Esophagus squamous epithelium (tissue), 5 donors: Measurements from ENCODE around the gene COL6A3. TPM values are rescaled to one million over a fixed set of nuclear protein-coding genes. Genes with fewer than 3 reads are reported as not detected.
"Not testable (repeated sequence)": the region's sequence is repeated elsewhere in the genome, so short reads cannot be mapped to it uniquely, and the experiment has no call there.

ENCODE experiments used
- DNase-seq: peaks from one replicate; lab custom pipeline; 2025; lab: John Stamatoyannopoulos, UW
- H3K27ac ChIP-seq, 4 donors: fragments of 200-600 bp; sonication (generic); one replicate each; pipeline ENCODE4 v1.5.1; 2016 to 2019; ENCODE audit warnings: mild to moderate bottlenecking in 1 of 4
- H3K27me3 ChIP-seq, 4 donors: fragments of 200-600 bp; sonication (generic); 1 replicate in 3 of 4; 2 replicates in 1 of 4; pipeline versions ENCODE4 v1.5.1 to v1.6.0; 2017 to 2021; ENCODE audit warnings: antibody characterized with exemption in 1 of 4
- H3K36me3 ChIP-seq, 3 donors: fragments of 200-600 bp; sonication (generic); one replicate each; pipeline ENCODE4 v1.5.1; 2016 to 2019
- H3K4me1 ChIP-seq, 3 donors: fragments of 200-600 bp; sonication (generic); one replicate each; pipeline ENCODE4 v1.5.1; 2017 to 2019
- H3K4me3 ChIP-seq, 4 donors: fragments of 200-600 bp; sonication (generic); 1 replicate in 3 of 4; 2 replicates in 1 of 4; pipeline ENCODE4 v1.5.1; 2016 to 2019; ENCODE audit warnings: mild to moderate bottlenecking in 2 of 4, moderate library complexity in 1 of 4
- H3K9me3 ChIP-seq, 3 donors: fragments of 200-600 bp; sonication (generic); one replicate each; pipeline ENCODE4 v1.5.1; 2016 to 2019
- POLR2A ChIP-seq, 4 donors: fragments of 450-650 bp; IDR thresholded peaks; one replicate each; pipeline ENCODE4 v1.6.1; 2017; ENCODE audit warnings: antibody characterized with exemption in 4 of 4, mild to moderate bottlenecking in 4 of 4, moderate library complexity in 3 of 4
- whole genome bisulfite sequencing, 2 donors: methylation state at CpG; one replicate each; pipeline ENCODE4 v1.1.5; 2018; 5-methylcytosine and 5-hydroxymethylcytosine counted together
- intact Hi-C: fragments of 100-400 bp; cut with DNase I; formaldehyde crosslinking; loops from one replicate; pipeline ENCODE4 v1.15.0; 2022
- total RNA-seq, 4 donors: library from RNA; depleted of rRNA; stranded (reverse); fragments of >200 nt; gene quantifications; one replicate each; pipeline ENCODE4 v1.1.0, GENCODE V29; 2016
- TF ChIP-seq, protein P1 (sequence below), 6 experiments: fragments of 450-650 bp in 4 of 6; fragments of 200-600 bp in 2 of 6; sonication (generic) in 2 of 6; IDR thresholded peaks; one replicate each; pipeline ENCODE4 v1.5.1; 2016 to 2019; ENCODE audit warnings: antibody characterized with exemption in 6 of 6, mild to moderate bottlenecking in 4 of 6, moderate library complexity in 4 of 6
- donor health status: DM: yes; HTN: yes; CAD: no.

COL6A3 gene
- total RNA-seq, 4 donors from 2014 or later: 8.9 to 138 (median 46.5) TPM

DNA sequence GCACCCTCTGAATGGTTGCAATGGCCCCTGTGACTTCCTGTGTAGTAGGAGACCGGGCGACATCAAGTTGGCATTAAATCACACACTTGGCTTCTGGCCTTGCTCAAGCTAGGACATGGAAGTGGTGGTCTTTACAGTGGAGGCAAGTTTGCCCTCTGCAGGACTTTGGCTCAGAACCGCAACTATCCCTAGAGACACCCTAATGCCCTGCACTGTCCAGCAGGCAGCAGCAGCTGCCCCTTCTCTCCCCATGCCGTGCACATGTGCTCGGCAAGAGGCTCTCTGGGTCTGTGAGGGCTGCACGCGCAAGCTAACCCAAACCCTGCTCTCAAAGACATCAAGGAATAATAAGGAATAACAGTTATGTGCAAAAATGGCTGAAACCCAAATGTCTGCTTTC is 106.5 kb downstream of the COL6A3 start:
- Histone ChIP-seq H3K4me3 (no peak overlapping the region), H3K4me1 (peaks cover 0 to 18% (median 7%) of the 10 kb centered on the region in 3 donors), H3K9me3 (peaks cover 0 to 8% (median 0%) of the 10 kb centered on the region in 3 donors), H3K36me3 (no peaks in the 10 kb centered on the region), H3K27me3 (peaks cover 0 to 5% (median 0%) of the 10 kb centered on the region in 4 donors), H3K27ac (peak overlapping the region in 3 of 4 donors; percentile 49 to 86 (median 71))
- intact Hi-C loops: no loop called here
- no peak for DNase-seq
- 80 to 81% methylated on average over 5 to 6 of the region's 7 CpGs for WGBS, 2 donors
- no peak for TF ChIP-seq POLR2A (IDR thresholded peaks at IDR 0.05)
- TF ChIP-seq, protein P1, sequence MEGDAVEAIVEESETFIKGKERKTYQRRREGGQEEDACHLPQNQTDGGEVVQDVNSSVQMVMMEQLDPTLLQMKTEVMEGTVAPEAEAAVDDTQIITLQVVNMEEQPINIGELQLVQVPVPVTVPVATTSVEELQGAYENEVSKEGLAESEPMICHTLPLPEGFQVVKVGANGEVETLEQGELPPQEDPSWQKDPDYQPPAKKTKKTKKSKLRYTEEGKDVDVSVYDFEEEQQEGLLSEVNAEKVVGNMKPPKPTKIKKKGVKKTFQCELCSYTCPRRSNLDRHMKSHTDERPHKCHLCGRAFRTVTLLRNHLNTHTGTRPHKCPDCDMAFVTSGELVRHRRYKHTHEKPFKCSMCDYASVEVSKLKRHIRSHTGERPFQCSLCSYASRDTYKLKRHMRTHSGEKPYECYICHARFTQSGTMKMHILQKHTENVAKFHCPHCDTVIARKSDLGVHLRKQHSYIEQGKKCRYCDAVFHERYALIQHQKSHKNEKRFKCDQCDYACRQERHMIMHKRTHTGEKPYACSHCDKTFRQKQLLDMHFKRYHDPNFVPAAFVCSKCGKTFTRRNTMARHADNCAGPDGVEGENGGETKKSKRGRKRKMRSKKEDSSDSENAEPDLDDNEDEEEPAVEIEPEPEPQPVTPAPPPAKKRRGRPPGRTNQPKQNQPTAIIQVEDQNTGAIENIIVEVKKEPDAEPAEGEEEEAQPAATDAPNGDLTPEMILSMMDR (IDR thresholded peaks at IDR 0.05): no peak

DNA sequence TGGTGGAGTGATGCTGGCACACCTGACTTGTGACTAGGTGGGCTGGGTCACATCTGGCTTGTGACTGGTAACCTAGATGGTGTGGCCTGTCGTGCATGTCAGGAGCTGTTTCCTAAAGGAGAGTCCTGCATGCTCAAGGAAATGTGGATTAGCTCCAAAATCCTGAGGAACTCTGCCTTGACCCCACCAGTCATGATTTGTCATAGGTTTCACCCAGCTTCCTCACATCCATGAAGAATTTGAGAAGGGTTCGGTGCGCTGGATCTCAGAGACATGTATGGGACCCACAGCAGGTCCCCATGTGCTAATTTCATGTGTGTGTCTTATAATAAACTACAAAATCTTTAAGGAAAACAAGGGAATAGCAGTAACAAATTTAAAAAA is 107.2 kb downstream of the COL6A3 start:
- intact Hi-C loops: no loop called here
- H3K9me3 ChIP-seq: peaks cover 0 to 8% (median 0%) of the 10 kb centered on the region in 3 donors
- no peak overlapping the region for H3K4me3 ChIP-seq
- peaks cover 0 to 18% (median 7%) of the 10 kb centered on the region in 3 donors for H3K4me1 ChIP-seq
- 67 to 100% methylated on average over 2 to 3 of the region's 3 CpGs for WGBS, 2 donors
- no peaks in the 10 kb centered on the region for H3K36me3 ChIP-seq
- TF ChIP-seq, protein P1 (IDR thresholded peaks at IDR 0.05): no peak
- TF ChIP-seq POLR2A (IDR thresholded peaks at IDR 0.05): no peak
- no peak for DNase-seq
- peak overlapping the region in 1 of 4 donors; percentile 86 for H3K27ac ChIP-seq
- peaks cover 0 to 5% (median 0%) of the 10 kb centered on the region in 4 donors for H3K27me3 ChIP-seq

DNA sequence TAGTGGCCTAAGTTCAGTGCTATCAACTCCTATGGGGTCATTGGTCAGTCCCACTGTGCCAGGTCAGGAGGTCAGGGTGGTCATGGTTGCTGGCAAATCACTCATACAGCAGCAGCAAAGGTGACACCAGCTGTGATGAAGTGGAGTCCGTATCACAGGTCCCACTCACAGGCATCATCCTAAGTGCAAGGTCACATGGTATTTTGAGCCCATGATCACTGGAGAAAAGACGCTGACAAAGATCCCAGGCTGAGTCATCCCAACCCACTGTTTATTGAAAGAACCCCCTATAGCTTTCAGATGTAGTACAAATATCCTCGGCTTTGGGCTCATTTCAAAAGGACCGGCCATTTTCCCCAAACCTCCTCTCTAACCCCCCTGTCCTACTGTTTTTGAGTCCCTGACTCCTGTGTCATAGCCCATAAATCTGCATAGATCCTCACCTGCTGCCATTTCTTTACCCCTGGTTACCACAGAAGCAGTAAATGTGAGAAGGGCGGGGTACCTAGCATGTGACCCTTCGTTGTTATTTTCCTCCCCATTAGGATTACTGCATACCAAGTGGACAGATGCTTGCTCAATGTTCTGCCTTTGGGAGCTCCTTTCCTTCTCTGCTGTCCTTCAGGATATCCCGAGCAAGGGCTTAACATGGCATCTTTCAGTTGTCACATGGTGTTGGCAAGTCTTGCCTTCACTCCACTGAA is 107.7 kb downstream of the COL6A3 start:
- WGBS, 2 donors: 58 to 86% methylated on average over 7 of the region's 7 CpGs
- peak overlapping the region in 2 of 4 donors; percentile 44 to 86 for H3K27ac ChIP-seq
- no peak overlapping the region for H3K4me3 ChIP-seq
- H3K27me3 ChIP-seq: peaks cover 0 to 5% (median 0%) of the 10 kb centered on the region in 4 donors
- peaks cover 0 to 8% (median 0%) of the 10 kb centered on the region in 3 donors for H3K9me3 ChIP-seq
- no peak for DNase-seq
- no peak for TF ChIP-seq POLR2A (IDR thresholded peaks at IDR 0.05)
- TF ChIP-seq, protein P1 (IDR thresholded peaks at IDR 0.05): no peak
- intact Hi-C loops: no loop called here
- no peaks in the 10 kb centered on the region for H3K36me3 ChIP-seq
- peaks cover 0 to 18% (median 7%) of the 10 kb centered on the region in 3 donors for H3K4me1 ChIP-seq

DNA sequence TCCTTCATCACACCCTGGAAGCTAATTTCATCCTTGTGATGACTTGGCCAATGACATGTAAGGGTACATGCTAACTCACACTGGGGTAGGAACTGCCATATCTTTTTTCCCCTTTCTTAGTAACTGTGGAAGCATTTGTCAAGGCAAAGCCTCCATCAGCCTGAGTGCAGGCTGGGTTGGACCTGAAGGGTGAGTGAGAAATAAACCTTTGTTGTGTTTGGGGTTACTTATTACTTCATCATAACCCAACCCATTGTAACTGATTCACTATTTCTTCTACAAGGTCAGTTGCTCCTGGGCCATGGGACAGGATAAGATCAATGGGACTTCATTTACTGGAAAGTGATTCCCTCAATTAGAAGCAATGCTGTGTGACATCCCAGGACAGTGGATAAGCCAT is 108.4 kb downstream of the COL6A3 start:
- Histone ChIP-seq H3K4me1 (peaks cover 0 to 25% (median 12%) of the 10 kb centered on the region in 3 donors), H3K36me3 (no peaks in the 10 kb centered on the region), H3K27me3 (peaks cover 0 to 10% (median 0%) of the 10 kb centered on the region in 4 donors), H3K4me3 (no peak overlapping the region), H3K27ac (peak overlapping the region in 2 of 4 donors; percentile 44 to 86), H3K9me3 (peaks cover 0 to 8% (median 0%) of the 10 kb centered on the region in 3 donors)
- DNase-seq: no peak
- intact Hi-C loops: no loop called here
- TF ChIP-seq, protein P1 (IDR thresholded peaks at IDR 0.05): no peak
- no peak for TF ChIP-seq POLR2A (IDR thresholded peaks at IDR 0.05)

DNA sequence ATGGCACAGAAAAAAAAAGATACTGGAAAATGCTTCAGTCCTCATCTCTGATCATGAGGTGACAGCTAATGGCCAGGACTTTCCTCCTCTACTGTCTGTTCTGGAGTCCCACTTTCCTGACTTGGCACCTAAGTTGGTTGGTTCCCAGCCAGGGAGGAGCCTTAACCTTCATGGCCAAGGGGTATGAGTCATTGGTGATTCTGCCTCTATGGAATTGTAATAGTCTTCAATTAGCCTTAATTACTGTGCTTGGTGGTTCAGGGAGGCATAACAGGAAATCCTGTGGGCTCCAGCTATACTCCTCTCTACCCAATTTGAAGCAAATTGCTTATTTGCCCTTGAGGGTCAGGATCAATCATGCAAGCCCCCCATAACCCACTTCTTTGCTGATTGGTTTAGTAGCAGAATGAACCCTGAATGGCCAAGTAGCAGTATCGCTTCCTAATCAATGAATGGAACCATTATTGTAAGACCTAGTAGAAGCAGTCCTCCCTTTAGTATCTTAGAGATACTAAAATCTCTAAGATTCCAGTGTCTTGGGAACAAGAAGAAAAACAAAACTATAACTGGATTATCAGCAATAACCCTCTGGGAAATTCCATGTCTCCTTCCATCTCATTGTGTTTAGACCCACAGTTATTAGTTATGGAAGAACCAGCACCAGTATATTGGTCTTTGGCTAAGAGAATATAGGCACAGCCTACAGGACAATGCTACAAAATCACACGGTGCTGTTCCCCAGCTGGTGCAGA is 109.0 kb downstream of the COL6A3 start:
- Histone ChIP-seq H3K4me1 (peaks cover 0 to 31% (median 18%) of the 10 kb centered on the region in 3 donors), H3K4me3 (no peak overlapping the region), H3K36me3 (no peaks in the 10 kb centered on the region), H3K27ac (peak overlapping the region in 1 of 4 donors; percentile 39), H3K27me3 (peaks cover 0 to 12% (median 0%) of the 10 kb centered on the region in 4 donors), H3K9me3 (peaks cover 0 to 8% (median 0%) of the 10 kb centered on the region in 3 donors)
- intact Hi-C loops: no loop called here
- no peak for DNase-seq
- 55 to 94% methylated on average over 2 of the region's 2 CpGs for WGBS, 2 donors
- TF ChIP-seq, protein P1 (IDR thresholded peaks at IDR 0.05): no peak
- TF ChIP-seq POLR2A (IDR thresholded peaks at IDR 0.05): no peak

DNA sequence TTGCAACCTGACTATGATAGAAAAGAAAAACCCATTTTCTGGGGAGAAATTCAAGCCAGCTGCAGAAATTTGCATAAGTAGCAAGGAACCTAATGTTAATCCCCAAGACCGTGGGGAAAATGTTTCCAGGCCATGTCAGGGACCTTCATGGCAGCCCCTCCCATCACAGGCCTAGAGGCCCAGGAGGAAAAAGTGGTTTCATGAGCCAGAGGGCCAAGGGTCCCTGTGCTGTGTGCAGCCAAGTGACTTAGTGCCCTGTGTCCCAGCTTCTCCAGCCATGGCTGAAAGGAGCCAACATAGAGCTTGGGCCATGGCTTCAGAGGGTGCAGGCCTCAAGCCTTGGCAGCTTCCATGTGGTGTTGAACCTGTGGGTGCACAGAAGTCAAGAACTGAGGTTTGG is 110.7 kb downstream of the COL6A3 start:
- 22 to 79% methylated on average over 1 of the region's 1 CpG for WGBS, 2 donors

More for the DNA sequence above, 110.7 kb downstream of the COL6A3 start:
- H3K9me3 ChIP-seq, intact Hi-C loops, H3K27ac ChIP-seq, DNase-seq, H3K36me3 ChIP-seq, H3K4me3 ChIP-seq, H3K27me3 ChIP-seq: not testable (repeated sequence)
- peaks cover 0 to 40% (median 26%) of the 10 kb centered on the region in 3 donors for H3K4me1 ChIP-seq
